ENCODE results near the gene EPS8L1. TPM values are rescaled to one million over a fixed set of nuclear protein-coding genes. Genes with fewer than 3 reads are reported as not detected.
"Not testable (repeated sequence)": the region's sequence is repeated elsewhere in the genome, so short reads cannot be mapped to it uniquely, and the experiment has no call there.

The EPS8L1 gene
- 0.88 TPM for total RNA-seq
- long read RNA-seq = 0 reads

DNA sequence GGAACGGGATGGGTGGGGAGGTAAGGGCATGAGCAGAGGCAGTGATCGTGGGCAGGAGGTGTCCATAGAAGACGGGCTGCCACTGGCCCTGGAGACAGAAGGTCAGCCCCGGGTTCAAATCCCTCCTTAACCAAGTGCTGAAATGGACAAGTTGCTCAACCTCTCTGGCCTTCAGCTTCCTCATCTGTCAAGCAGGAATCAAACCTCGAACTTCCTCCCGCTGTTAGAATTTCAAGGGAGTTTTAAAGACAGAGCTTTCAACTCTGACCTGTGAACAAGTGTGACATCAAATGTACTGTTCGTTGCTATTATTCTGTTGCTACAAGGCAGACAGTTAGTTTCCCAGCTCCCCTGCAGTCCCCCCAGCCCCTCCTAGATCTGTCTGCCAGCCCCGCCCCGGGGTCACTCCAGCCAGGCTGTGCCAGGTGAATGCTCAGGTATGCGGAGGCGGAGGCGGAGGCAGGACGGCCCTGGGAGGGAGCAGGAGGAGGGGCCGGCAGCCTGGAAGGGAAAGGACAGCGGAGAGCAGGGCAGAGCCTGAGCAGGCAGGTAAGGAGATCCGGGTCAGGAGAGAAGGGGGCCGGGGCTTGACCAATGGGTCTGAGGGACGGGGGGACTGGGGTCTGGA lies at the start of gene EPS8L1:
Gene EPS8L1 (plus strand): TSS at position 499 of the 628 bp plus-strand sequence. CDS start 576 bp downstream, outside the sequence.
- H3K4me1 ChIP-seq = peaks cover 7% of the 10 kb centered on the region
- no peak for DNase-seq
- H3K27ac ChIP-seq (replicated peaks) = no peak within 1 kb of the TSS
- TF ChIP-seq, protein P1, sequence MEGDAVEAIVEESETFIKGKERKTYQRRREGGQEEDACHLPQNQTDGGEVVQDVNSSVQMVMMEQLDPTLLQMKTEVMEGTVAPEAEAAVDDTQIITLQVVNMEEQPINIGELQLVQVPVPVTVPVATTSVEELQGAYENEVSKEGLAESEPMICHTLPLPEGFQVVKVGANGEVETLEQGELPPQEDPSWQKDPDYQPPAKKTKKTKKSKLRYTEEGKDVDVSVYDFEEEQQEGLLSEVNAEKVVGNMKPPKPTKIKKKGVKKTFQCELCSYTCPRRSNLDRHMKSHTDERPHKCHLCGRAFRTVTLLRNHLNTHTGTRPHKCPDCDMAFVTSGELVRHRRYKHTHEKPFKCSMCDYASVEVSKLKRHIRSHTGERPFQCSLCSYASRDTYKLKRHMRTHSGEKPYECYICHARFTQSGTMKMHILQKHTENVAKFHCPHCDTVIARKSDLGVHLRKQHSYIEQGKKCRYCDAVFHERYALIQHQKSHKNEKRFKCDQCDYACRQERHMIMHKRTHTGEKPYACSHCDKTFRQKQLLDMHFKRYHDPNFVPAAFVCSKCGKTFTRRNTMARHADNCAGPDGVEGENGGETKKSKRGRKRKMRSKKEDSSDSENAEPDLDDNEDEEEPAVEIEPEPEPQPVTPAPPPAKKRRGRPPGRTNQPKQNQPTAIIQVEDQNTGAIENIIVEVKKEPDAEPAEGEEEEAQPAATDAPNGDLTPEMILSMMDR (IDR thresholded peaks at IDR 0.05; ENCODE audit: borderline replicate concordance) = no peak
- no peak within 1 kb of the TSS for H3K4me3 ChIP-seq
- peaks cover 92% of the 10 kb centered on the region for H3K27me3 ChIP-seq (ENCODE audit: low read depth)
- H3K36me3 ChIP-seq = no peaks in the 10 kb centered on the region
- H3K9me3 ChIP-seq (replicated peaks) = peaks cover 6% of the 10 kb centered on the region
- intact Hi-C loops (cut with micrococcal nuclease) = no loop called here

DNA sequence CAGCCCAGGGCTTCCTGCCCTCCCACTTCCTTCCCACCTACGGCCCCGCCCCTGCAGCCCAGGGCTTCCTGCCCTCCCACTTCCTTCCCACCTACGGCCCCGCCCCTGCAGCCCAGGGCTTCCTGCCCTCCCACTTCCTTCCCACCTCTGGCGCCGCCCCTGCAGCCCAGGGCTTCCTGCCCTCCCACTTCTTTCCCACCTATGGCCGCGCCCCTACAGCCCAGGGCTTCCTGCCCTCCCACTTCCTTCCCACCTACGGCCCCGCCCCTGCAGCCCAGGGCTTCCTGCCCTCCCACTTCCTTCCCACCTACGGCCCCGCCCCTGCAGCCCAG lies 48.6 kb upstream of the EPS8L1 start:
- H3K36me3 ChIP-seq; H3K27me3 ChIP-seq (ENCODE audit: low read depth); H3K4me1 ChIP-seq; H3K27ac ChIP-seq (replicated peaks); intact Hi-C loops (cut with micrococcal nuclease); DNase-seq; H3K9me3 ChIP-seq (replicated peaks); H3K4me3 ChIP-seq: not testable (repeated sequence)

DNA sequence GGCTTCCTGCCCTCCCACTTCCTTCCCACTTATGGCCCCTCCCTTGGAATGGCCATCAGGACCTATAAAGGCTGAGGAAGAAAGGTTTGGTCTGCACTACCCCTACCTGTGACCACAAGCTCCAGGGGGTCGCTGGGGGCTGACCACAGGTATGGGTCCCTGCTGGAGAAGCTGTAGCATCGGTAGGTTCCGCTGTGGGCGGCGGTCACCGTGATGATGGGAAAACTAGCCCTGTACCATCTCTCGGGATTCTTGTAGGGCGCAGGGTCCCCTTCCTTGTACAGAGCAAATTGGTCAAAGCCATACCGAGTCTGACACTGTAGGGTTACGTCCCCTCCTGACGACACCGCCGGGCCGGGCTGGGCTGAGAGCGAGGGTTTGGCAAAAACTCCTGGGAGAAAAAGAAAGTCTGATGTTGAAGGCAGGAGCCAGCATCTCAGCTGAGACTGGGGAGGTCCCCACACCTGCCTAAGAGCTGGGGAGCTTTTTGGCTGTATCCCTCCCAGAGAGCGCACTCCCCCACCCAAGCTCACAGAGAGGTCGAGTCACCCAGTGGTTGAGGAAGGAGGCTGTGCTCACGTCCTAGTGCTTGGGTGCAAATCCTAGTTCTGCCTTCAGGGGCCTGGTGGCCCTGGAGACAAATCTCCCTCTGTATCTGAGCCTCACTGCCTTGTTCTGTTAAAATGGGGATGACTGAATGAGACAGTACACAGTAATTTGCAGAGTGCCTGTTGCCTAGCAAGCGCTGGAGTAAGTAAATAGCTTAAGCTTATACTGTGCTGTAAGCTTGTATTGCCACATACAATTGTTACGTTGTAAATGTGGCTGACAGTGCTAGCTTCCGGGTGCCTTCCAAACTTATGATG lies 48.0 kb upstream of the EPS8L1 start:
- Histone ChIP-seq H3K4me1 (no peaks in the 10 kb centered on the region), H3K36me3 (no peaks in the 10 kb centered on the region), H3K9me3 (replicated peaks) (no peaks in the 10 kb centered on the region), H3K27me3 (ENCODE audit: low read depth) (no peaks in the 10 kb centered on the region), H3K27ac (replicated peaks) (no peak overlapping the region), H3K4me3 (no peak overlapping the region)
- no peak for DNase-seq
- TF ChIP-seq, protein P1 (IDR thresholded peaks at IDR 0.05; ENCODE audit: borderline replicate concordance) = no peak
- intact Hi-C loops (cut with micrococcal nuclease) = no loop called here

DNA sequence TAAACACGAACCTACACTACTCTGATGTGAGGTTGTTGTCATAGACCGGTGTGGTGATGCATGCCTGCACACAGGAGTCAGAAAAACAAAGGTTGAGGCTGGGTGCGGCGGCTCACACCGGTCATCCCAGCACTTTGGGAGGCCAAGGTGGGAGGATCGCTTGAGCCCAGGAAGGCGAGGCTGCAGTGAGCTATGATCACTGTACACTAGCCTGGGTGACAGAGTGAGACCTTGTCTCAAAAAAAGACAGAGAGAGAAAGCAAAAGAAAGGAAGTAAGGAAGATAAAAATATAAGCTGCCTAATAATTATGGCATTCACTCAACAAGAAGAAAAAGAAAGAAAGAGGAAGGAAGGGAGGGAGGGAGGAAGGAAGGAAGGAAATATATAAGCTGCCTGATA lies 46.9 kb upstream of the EPS8L1 start:
- no peak for DNase-seq
- Histone ChIP-seq H3K4me1 (no peaks in the 10 kb centered on the region), H3K36me3 (no peaks in the 10 kb centered on the region), H3K27ac (replicated peaks) (no peak overlapping the region), H3K27me3 (ENCODE audit: low read depth) (no peaks in the 10 kb centered on the region), H3K9me3 (replicated peaks) (no peaks in the 10 kb centered on the region), H3K4me3 (no peak overlapping the region)
- TF ChIP-seq, protein P1 (IDR thresholded peaks at IDR 0.05; ENCODE audit: borderline replicate concordance) = no peak
- intact Hi-C loops (cut with micrococcal nuclease) = no loop called here

DNA sequence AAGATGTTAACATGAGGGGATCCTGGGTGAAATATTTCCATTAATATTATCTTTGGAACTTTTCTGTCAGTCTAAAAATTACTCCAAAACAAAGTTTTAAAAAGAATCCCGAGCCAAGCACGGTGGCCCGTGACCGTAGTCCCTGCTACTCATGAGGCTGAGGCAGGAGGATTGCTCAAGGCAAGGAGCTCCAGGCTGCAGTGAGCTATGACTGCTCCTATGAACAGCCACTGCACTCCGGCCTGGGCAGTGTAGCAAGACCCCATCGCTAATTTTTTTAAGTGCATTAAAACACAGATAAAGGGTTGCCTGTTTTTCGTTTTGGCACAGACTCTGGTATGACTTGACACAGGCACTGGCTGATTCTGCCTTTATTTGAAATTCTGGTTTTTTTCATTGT lies 44.5 kb upstream of the EPS8L1 start:
- Histone ChIP-seq H3K4me1 (no peaks in the 10 kb centered on the region), H3K27ac (replicated peaks) (no peak overlapping the region), H3K36me3 (no peaks in the 10 kb centered on the region), H3K9me3 (replicated peaks) (no peaks in the 10 kb centered on the region), H3K27me3 (ENCODE audit: low read depth) (no peaks in the 10 kb centered on the region), H3K4me3 (no peak overlapping the region)
- TF ChIP-seq, protein P1 (IDR thresholded peaks at IDR 0.05; ENCODE audit: borderline replicate concordance) = no peak
- intact Hi-C loops (cut with micrococcal nuclease) = no loop called here
- no peak for DNase-seq

All from left ventricle myocardium inferior (tissue), 1 donor.